WTC11 (cell line): ENCODE results near the gene TP73. TPM values are rescaled to one million over a fixed set of nuclear protein-coding genes. Genes with fewer than 3 reads are reported as not detected.

Source experiments
- ATAC-seq: fragments of 200-7000 bp; cut with Tn5 transposase; 2 replicates; pipeline ENCODE4 v1.10.0; 2021; ENCODE audit warnings: mild to moderate bottlenecking, moderate library complexity
- CTCF ChIA-PET: fragments of 300-600 bp; sonication (Branson Sonifier 250); formaldehyde crosslinking; loops from one replicate; lab custom pipeline; 2021; ENCODE audit warnings: antibody characterized with exemption; lab: Charles Lee
- POLR2A ChIA-PET: fragments of 350-600 bp; sonication (Branson Sonifier 250); formaldehyde crosslinking; loops from one replicate; lab custom pipeline; 2021; ENCODE audit warnings: antibody characterized with exemption; lab: Charles Lee
- DNase-seq: peaks from one replicate; pipeline ENCODE4 v3.0.0; 2021; ENCODE audit warnings: low spot score
- H3K27ac Mint-ChIP-seq: 2 replicates; pipeline ENCODE4 v1.8.0; 2021; ENCODE audit warnings: mixed read lengths
- H3K27me3 Mint-ChIP-seq: 2 replicates; pipeline ENCODE4 v1.8.0; 2021; ENCODE audit warnings: low read depth, mild to moderate bottlenecking, moderate library complexity, mixed read lengths
- H3K36me3 Mint-ChIP-seq: 2 replicates; pipeline ENCODE4 v1.8.0; 2021; ENCODE audit warnings: mixed read lengths
- H3K4me1 Mint-ChIP-seq: 2 replicates; pipeline ENCODE4 v1.8.0; 2022; ENCODE audit warnings: mixed read lengths
- H3K4me3 Mint-ChIP-seq: 2 replicates; pipeline ENCODE4 v1.8.0; 2021; ENCODE audit warnings: mild to moderate bottlenecking, moderate library complexity, mixed read lengths
- H3K9me3 Mint-ChIP-seq: 2 replicates; pipeline ENCODE4 v1.8.0; 2021; ENCODE audit warnings: mixed read lengths
- AFF4 ChIP-seq: sonication (generic); formaldehyde crosslinking; IDR thresholded peaks from 2 replicates; pipeline ENCODE4 v1.8.1; 2023; ENCODE audit warnings: mild to moderate bottlenecking, missing genetic modification reagents, borderline replicate concordance
- ARID4B ChIP-seq: sonication (generic); formaldehyde crosslinking; IDR thresholded peaks from 2 replicates; pipeline ENCODE4 v1.8.0; 2023; ENCODE audit warnings: missing genetic modification reagents, mild to moderate bottlenecking, borderline replicate concordance
- ATF2 ChIP-seq: sonication (generic); formaldehyde crosslinking; IDR thresholded peaks from 2 replicates; pipeline ENCODE4 v1.8.1; 2022; ENCODE audit warnings: low read depth, missing genetic modification reagents, borderline replicate concordance
- CREM ChIP-seq: sonication (generic); formaldehyde crosslinking; IDR thresholded peaks from 2 replicates; pipeline ENCODE4 v1.8.1; 2022; ENCODE audit warnings: mild to moderate bottlenecking, missing genetic modification reagents, moderate library complexity
- CTCF ChIP-seq: fragments of 200-600 bp; IDR thresholded peaks from 2 replicates; pipeline ENCODE4 v1.8.0; 2022; ENCODE audit warnings: antibody characterized with exemption
- E2F1 ChIP-seq: sonication (generic); formaldehyde crosslinking; IDR thresholded peaks from 2 replicates; pipeline ENCODE4 v1.8.0; 2022; ENCODE audit warnings: mild to moderate bottlenecking, missing genetic modification reagents
- IRF1 ChIP-seq: sonication (generic); formaldehyde crosslinking; IDR thresholded peaks from 2 replicates; pipeline ENCODE4 v1.8.0; 2023; ENCODE audit warnings: missing genetic modification reagents
- KAT7 ChIP-seq: sonication (generic); formaldehyde crosslinking; IDR thresholded peaks from 2 replicates; pipeline ENCODE4 v1.8.1; 2023; ENCODE audit warnings: missing genetic modification reagents, mild to moderate bottlenecking, borderline replicate concordance
- MAX ChIP-seq: sonication (generic); formaldehyde crosslinking; IDR thresholded peaks from 2 replicates; pipeline ENCODE4 v1.8.0; 2022; ENCODE audit warnings: mild to moderate bottlenecking, missing genetic modification reagents
- NFATC4 ChIP-seq: fragments of 250-450 bp; sonication (Bioruptor Pico); IDR thresholded peaks from 2 replicates; pipeline ENCODE4 v1.9.0; 2021; ENCODE audit warnings: mild to moderate bottlenecking
- NFE2L1 ChIP-seq: sonication (generic); formaldehyde crosslinking; IDR thresholded peaks from 2 replicates; pipeline ENCODE4 v1.8.1; 2023; ENCODE audit warnings: missing genetic modification reagents
- NR3C1 ChIP-seq: sonication (generic); formaldehyde crosslinking; conservative IDR thresholded peaks from 2 replicates; pipeline ENCODE4 v1.8.1; 2023; ENCODE audit warnings: low read depth, mild to moderate bottlenecking, missing genetic modification reagents
- RORB ChIP-seq: fragments of 250-450 bp; sonication (Bioruptor Pico); IDR thresholded peaks from 2 replicates; pipeline ENCODE4 v1.9.0; 2021; ENCODE audit warnings: mild to moderate bottlenecking
- TEAD1 ChIP-seq: sonication (generic); formaldehyde crosslinking; IDR thresholded peaks from 2 replicates; pipeline ENCODE4 v1.8.0; 2022; ENCODE audit warnings: mild to moderate bottlenecking, missing genetic modification reagents
- TP53 ChIP-seq: sonication (generic); formaldehyde crosslinking; IDR thresholded peaks from 2 replicates; pipeline ENCODE4 v1.8.1; 2023; ENCODE audit warnings: mild to moderate bottlenecking, missing genetic modification reagents
- ZBTB21 ChIP-seq: sonication (generic); formaldehyde crosslinking; IDR thresholded peaks from 2 replicates; pipeline ENCODE4 v1.8.1; 2023; ENCODE audit warnings: mild to moderate bottlenecking, missing genetic modification reagents, borderline replicate concordance
- ZNF138 ChIP-seq: sonication (generic); formaldehyde crosslinking; conservative IDR thresholded peaks from 2 replicates; pipeline ENCODE4 v1.8.1; 2022; ENCODE audit warnings: mild to moderate bottlenecking, moderate library complexity, missing genetic modification reagents
- total RNA-seq: library from RNA; stranded (reverse); gene quantifications from 3 replicates; pipeline ENCODE4 v1.2.3, GENCODE V29; 2021

The TP73 gene
- total RNA-seq, 1 experiment from 2014 or later: 5.7 TPM

- TF ChIP-seq ATF2 (CRISPR knock-in tag): no peak
- no peak for TF ChIP-seq AFF4 (CRISPR knock-in tag)
- no peak for TF ChIP-seq KAT7 (CRISPR knock-in tag)
- no peak for TF ChIP-seq RORB
- no peak for TF ChIP-seq NFE2L1 (CRISPR knock-in tag)
- no peak for TF ChIP-seq E2F1 (CRISPR knock-in tag)
- no peak for TF ChIP-seq ZBTB21
- no peak for TF ChIP-seq CTCF
- TF ChIP-seq TP53 (CRISPR knock-in tag): no peak
Measured at GRCh38 chr1:3687504-3687903, 35.2 kb downstream of the TP73 start (continued).

GRCh38 chr1:3688356-3689137, 36.2 kb downstream of the TP73 start:
- CTCF ChIA-PET: interaction anchor here (1.9 to 2.9 kb wide), 4 partner anchors 10 to 39 kb away, joined by 4 to 15 read pairs (median 8); no protein-coding TSS in a partner anchor
- no peaks in the 10 kb centered on the region for H3K36me3 Mint-ChIP-seq

GRCh38 chr1:3689138-3689750, 36.9 kb downstream of the TP73 start:
- POLR2A ChIA-PET: no interaction called here
- Mint-ChIP-seq H3K4me1 (peaks cover 18% of the 10 kb centered on the region), H3K4me3 (no peak overlapping the region), H3K27ac (no peak overlapping the region), H3K9me3 (no peaks in the 10 kb centered on the region), H3K27me3 (no peaks in the 10 kb centered on the region; the same call in 1 of the 2 replicates), H3K36me3 (no peaks in the 10 kb centered on the region)
- ATAC-seq: no peak; the same call in 1 of the 2 replicates
- CTCF ChIA-PET: interaction anchor here (0.8 to 2.9 kb wide), 6 partner anchors 11 to 38 kb away, joined by 4 to 15 read pairs (median 8); no protein-coding TSS in a partner anchor
- DNase-seq: no peak
- TF ChIP-seq ATF2 (CRISPR knock-in tag) (no peak), RORB (no peak), NFATC4 (CRISPR knock-in tag) (no peak), IRF1 (CRISPR knock-in tag) (no peak), ARID4B (CRISPR knock-in tag) (no peak)

More at GRCh38 chr1:3688356-3689137, 36.2 kb downstream of the TP73 start:
- no peak overlapping the region for H3K4me3 Mint-ChIP-seq
- H3K27ac Mint-ChIP-seq: no peak overlapping the region
- ATAC-seq (peak; percentile 27), DNase-seq (no peak)
- POLR2A ChIA-PET: no interaction called here
- no peaks in the 10 kb centered on the region; the same call in 1 of the 2 replicates for H3K27me3 Mint-ChIP-seq
- peaks cover 18% of the 10 kb centered on the region for H3K4me1 Mint-ChIP-seq
- TF ChIP-seq ZNF138 (CRISPR knock-in tag): no peak
- no peak for TF ChIP-seq CREM (CRISPR knock-in tag)
- TF ChIP-seq TEAD1 (CRISPR knock-in tag): no peak
- no peak for TF ChIP-seq MAX
- TF ChIP-seq NR3C1 (CRISPR knock-in tag): no peak
- no peaks in the 10 kb centered on the region for H3K9me3 Mint-ChIP-seq
